SK-N-SH (cell line): ENCODE results near the gene RAB4B. TPM values are rescaled to one million over a fixed set of nuclear protein-coding genes. Genes with fewer than 3 reads are reported as not detected.
A peak's percentile ranks its signal among the peaks of the same experiment; 100 is the strongest.

ENCODE experiments used
- CTCF ChIA-PET: fragments of 300-600, 350-600 bp; formaldehyde crosslinking; extraction: SDS; loops from one replicate; lab custom pipeline; 2021; lab: Yijun Ruan, JAX
- POLR2A ChIA-PET: fragments of 350-600 bp; sonication (Branson Sonifier 250); formaldehyde crosslinking; extraction: SDS; loops from one replicate; lab custom pipeline; 2020; ENCODE audit warnings: antibody characterized with exemption, inconsistent platforms; lab: Yijun Ruan, JAX
- DNase-seq: peaks from one replicate; pipeline ENCODE4 v3.0.0; 2012
- H2AFZ ChIP-seq: fragments of 200-600 bp; sonication (generic); 2 replicates; pipeline ENCODE4 v1.8.1; 2016; ENCODE audit warnings: antibody characterized with exemption, mild to moderate bottlenecking, low read depth
- H3F3A ChIP-seq: fragments of 200-600 bp; sonication (generic); replicated peaks from 2 replicates; pipeline ENCODE3; 2016; ENCODE audit warnings: antibody characterized with exemption, mild to moderate bottlenecking; ENCODE audit not compliant: insufficient read depth
- H3K27ac ChIP-seq, 2 experiments: fragments of 200-500 bp in 1 of 2; fragments of 200-600 bp in 1 of 2; sonication (Bioruptor generic) in 1 of 2; sonication (generic), shearing (Covaris generic) in 1 of 2; 2 replicates each; pipeline versions ENCODE4 v1.5.1 to v1.6.1; 2014 to 2016; ENCODE audit warnings: low read depth in 2 of 2, inconsistent platforms in 1 of 2, low read length in 1 of 2, mild to moderate bottlenecking in 1 of 2, mixed read lengths in 1 of 2
- H3K27me3 ChIP-seq: fragments of 200-600 bp; sonication (generic), shearing (Covaris generic); 2 replicates; pipeline ENCODE4 v1.6.1; 2016; ENCODE audit warnings: mixed run types; ENCODE audit not compliant: insufficient read depth
- H3K36me3 ChIP-seq, 2 experiments: fragments of 200-500 bp in 1 of 2; fragments of 200-600 bp in 1 of 2; sonication (Bioruptor generic) in 1 of 2; sonication (generic) in 1 of 2; replicated peaks in 1 of 2; 2 replicates each; pipeline versions ENCODE3 to v1.5.1; 2014 to 2016; ENCODE audit warnings: low read length in 1 of 2, mild to moderate bottlenecking in 1 of 2; ENCODE audit not compliant: insufficient read depth in 2 of 2, control insufficient read depth in 1 of 2
- H3K4me1 ChIP-seq, 2 experiments: fragments of 200-500 bp in 1 of 2; fragments of 200-600 bp in 1 of 2; sonication (Bioruptor generic) in 1 of 2; sonication (generic), shearing (Covaris generic) in 1 of 2; 2 replicates each; pipeline versions ENCODE4 v1.5.1 to v1.6.1; 2014 to 2016; ENCODE audit warnings: low read depth in 1 of 2, low read length in 1 of 2, mixed run types in 1 of 2; ENCODE audit not compliant: insufficient read depth in 2 of 2, control insufficient read depth in 1 of 2
- H3K4me2 ChIP-seq: fragments of 200-600 bp; sonication (generic), shearing (Covaris generic); 2 replicates; pipeline ENCODE4 v1.6.1; 2017; ENCODE audit warnings: mixed run types
- H3K4me3 ChIP-seq, 2 experiments: fragments of 200-500 bp in 1 of 2; fragments of 200-600 bp in 1 of 2; sonication (Bioruptor generic) in 1 of 2; sonication (generic), shearing (Covaris generic) in 1 of 2; 2 replicates each; pipeline versions ENCODE4 v1.5.1 to v1.8.1; 2014 to 2016; ENCODE audit warnings: low read depth in 2 of 2, inconsistent platforms in 1 of 2, low read length in 1 of 2, mild to moderate bottlenecking in 1 of 2, mixed read lengths in 1 of 2, moderate library complexity in 1 of 2
- H3K79me2 ChIP-seq: fragments of 200-600 bp; sonication (generic); 2 replicates; pipeline ENCODE4 v1.8.1; 2017; ENCODE audit warnings: mild to moderate bottlenecking; ENCODE audit not compliant: insufficient read depth
- H3K9ac ChIP-seq: fragments of 200-600 bp; sonication (generic); 2 replicates; pipeline ENCODE4 v1.6.1; 2017; ENCODE audit warnings: mixed run types
- H3K9me2 ChIP-seq: fragments of 200-600 bp; sonication (generic); 2 replicates; pipeline ENCODE4 v1.6.1; 2017; ENCODE audit warnings: mixed run types
- H3K9me3 ChIP-seq: fragments of 200-600 bp; sonication (generic); 2 replicates; pipeline ENCODE4 v1.6.1; 2017; ENCODE audit warnings: mixed run types, mild to moderate bottlenecking, moderate library complexity
- H4K20me1 ChIP-seq: fragments of 200-600 bp; sonication (generic); 2 replicates; pipeline ENCODE4 v1.6.1; 2017; ENCODE audit warnings: mild to moderate bottlenecking, mixed run types; ENCODE audit not compliant: insufficient read depth
- CHD2 ChIP-seq: fragments of 150-350 bp; IDR thresholded peaks from 2 replicates; pipeline ENCODE4 v1.6.1; 2018; ENCODE audit warnings: low read length; ENCODE audit not compliant: partially characterized antibody
- ELF1 ChIP-seq: IDR thresholded peaks from 2 replicates; pipeline ENCODE4 v1.4.0; 2012
- FOSL2 ChIP-seq: IDR thresholded peaks from 2 replicates; pipeline ENCODE4 v1.4.0; 2012; ENCODE audit warnings: low read depth, mild to moderate bottlenecking, moderate library complexity, borderline replicate concordance
- FOXM1 ChIP-seq: IDR thresholded peaks from 2 replicates; pipeline ENCODE4 v1.4.0; 2012; ENCODE audit warnings: low read depth, mild to moderate bottlenecking
- MEF2A ChIP-seq: IDR thresholded peaks from 2 replicates; pipeline ENCODE4 v1.4.0; 2012; ENCODE audit warnings: low read depth, borderline replicate concordance
- MXI1 ChIP-seq: IDR thresholded peaks from 2 replicates; pipeline ENCODE4 v1.6.1; 2012; ENCODE audit warnings: mild to moderate bottlenecking, low read depth, low read length, improper control_type of control experiment
- RFX5 ChIP-seq: IDR thresholded peaks from 2 replicates; pipeline ENCODE4 v1.6.1; 2012; ENCODE audit warnings: mild to moderate bottlenecking, improper control_type of control experiment, low read length
- RXRA ChIP-seq: IDR thresholded peaks from 2 replicates; pipeline ENCODE4 v1.4.0; 2012; ENCODE audit warnings: low read depth, mild to moderate bottlenecking, borderline replicate concordance
- TEAD4 ChIP-seq: IDR thresholded peaks from 2 replicates; pipeline ENCODE4 v1.4.0; 2012; ENCODE audit warnings: mild to moderate bottlenecking, borderline replicate concordance; ENCODE audit not compliant: insufficient read depth
- YY1 ChIP-seq: IDR thresholded peaks from 2 replicates; pipeline ENCODE4 v1.4.0; 2012; ENCODE audit warnings: low read depth, mild to moderate bottlenecking
- WGBS: methylation state at CpG from one replicate; pipeline ENCODE4 v1.1.6; 2017; ENCODE audit warnings: low lambda C conversion rate; 5-methylcytosine and 5-hydroxymethylcytosine counted together
- polyA plus RNA-seq, 3 experiments: library from polyadenylated mRNA; depleted of rRNA; stranded (reverse); fragments of >200 nt; gene quantifications; 2 replicates each; pipeline ENCODE4 v1.2.3, GENCODE V29; 2012
- TF ChIP-seq, protein P1 (sequence below): fragments of 200-600 bp; sonication (generic); IDR thresholded peaks from 2 replicates; pipeline ENCODE4 v1.6.1; 2017; ENCODE audit warnings: antibody characterized with exemption, mild to moderate bottlenecking, moderate library complexity

RAB4B gene
- polyA plus RNA-seq, 1 of the 3 experiments (the other 2 are of a cell fraction), result 53.2 TPM

DNA sequence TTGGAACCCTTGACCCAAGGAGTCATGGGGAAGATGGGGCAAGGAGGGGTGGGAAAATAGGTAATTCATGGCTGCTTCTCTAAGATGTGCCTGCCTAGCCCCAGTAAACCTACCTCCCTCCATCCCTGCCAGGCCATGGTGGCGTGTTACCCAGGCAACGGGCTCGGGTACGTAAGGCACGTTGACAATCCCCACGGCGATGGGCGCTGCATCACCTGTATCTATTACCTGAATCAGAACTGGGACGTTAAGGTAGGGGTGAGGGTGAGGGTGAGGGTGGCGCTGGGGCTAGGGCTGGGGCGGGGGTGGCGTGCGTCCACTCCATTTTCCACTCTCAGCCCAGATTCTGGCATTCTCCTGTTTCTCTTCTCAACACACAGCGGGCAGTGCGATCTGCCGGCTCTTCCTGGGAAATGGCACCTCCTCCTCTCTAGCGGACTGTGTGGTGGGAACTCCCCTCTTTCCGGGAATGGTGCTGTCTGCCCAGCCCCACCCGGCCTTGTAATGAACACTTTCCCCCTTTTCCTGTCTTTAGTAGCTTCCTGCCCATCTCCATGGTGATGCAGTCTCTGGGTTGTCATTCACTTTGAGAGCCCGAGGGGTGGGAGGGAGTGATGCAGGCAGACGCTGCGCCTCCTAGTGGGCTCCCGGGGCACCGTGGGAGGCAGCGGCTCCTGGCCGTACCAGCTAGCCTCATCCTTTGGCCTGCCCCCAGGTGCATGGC lies 28.5 kb downstream of the RAB4B start (continued):
- TF ChIP-seq ELF1, result no peak
- no peak for TF ChIP-seq RXRA
- TF ChIP-seq FOXM1, result no peak
- TF ChIP-seq, protein P1, sequence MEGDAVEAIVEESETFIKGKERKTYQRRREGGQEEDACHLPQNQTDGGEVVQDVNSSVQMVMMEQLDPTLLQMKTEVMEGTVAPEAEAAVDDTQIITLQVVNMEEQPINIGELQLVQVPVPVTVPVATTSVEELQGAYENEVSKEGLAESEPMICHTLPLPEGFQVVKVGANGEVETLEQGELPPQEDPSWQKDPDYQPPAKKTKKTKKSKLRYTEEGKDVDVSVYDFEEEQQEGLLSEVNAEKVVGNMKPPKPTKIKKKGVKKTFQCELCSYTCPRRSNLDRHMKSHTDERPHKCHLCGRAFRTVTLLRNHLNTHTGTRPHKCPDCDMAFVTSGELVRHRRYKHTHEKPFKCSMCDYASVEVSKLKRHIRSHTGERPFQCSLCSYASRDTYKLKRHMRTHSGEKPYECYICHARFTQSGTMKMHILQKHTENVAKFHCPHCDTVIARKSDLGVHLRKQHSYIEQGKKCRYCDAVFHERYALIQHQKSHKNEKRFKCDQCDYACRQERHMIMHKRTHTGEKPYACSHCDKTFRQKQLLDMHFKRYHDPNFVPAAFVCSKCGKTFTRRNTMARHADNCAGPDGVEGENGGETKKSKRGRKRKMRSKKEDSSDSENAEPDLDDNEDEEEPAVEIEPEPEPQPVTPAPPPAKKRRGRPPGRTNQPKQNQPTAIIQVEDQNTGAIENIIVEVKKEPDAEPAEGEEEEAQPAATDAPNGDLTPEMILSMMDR, result peak; percentile 97
- TF ChIP-seq FOSL2, result no peak
- TF ChIP-seq MXI1, result peak; percentile 86
- no peak for TF ChIP-seq MEF2A
- TF ChIP-seq CHD2, result peak; percentile 40
- TF ChIP-seq TEAD4, result no peak
- no peak for TF ChIP-seq RFX5
- no peak for TF ChIP-seq YY1
- TF ChIP-seq, all 33 proteins: peak for 12

DNA sequence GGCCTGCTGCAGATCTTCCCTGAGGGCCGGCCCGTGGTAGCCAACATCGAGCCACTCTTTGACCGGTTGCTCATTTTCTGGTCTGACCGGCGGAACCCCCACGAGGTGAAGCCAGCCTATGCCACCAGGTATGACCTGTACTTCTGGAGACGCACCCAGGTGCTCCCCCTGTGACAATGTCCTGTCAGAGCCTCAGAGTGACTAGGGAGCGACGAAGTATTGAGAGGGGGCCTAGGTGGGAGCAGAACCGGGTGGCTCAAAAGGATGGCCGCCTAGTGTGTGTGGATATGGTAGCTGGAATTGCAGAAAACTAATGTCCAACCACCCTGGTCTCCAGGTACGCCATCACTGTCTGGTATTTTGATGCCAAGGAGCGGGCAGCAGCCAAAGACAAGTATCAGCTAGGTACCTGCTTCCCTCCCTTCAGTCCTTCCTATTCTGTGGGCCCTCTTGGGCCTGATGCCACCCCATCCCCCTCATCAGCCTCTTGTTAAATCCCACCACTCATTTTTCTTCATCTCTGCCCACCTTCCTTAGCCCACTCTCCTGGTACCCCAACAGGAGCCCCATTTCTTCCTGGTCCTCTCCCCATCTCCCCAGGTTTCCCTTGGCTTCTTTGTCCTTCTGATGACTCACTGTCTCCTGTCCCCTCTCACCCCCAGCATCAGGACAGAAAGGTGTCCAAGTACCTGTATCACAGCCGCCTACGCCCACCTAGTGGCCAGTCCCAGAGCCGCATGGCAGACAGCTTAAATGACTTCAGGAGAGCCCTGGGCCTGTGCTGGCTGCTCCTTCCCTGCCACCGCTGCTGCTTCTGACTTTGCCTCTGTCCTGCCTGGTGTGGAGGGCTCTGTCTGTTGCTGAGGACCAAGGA lies 29.3 kb downstream of the RAB4B start:
- DNase-seq, result no peak
- H4K20me1 ChIP-seq, result peaks cover 74% of the 10 kb centered on the region
- ChIA-PET POLR2A (interaction anchor here (0.7 to 1.4 kb wide), 3 partner anchors 9 to 91 kb away, joined by 3 to 6 read pairs (median 4); partner anchors contain the start of genes COQ8B and EGLN2), CTCF (interaction anchor here (0.6 to 5.4 kb wide), 19 partner anchors 9 to 179 kb away, joined by 3 to 54 read pairs (median 4); partner anchors contain the start of genes ACTMAP, EGLN2, MIA and RAB4B)
- no peaks in the 10 kb centered on the region for H3K9me2 ChIP-seq
- peaks cover 18% of the 10 kb centered on the region for H3F3A ChIP-seq
- H3K79me2 ChIP-seq, result peaks cover 72% of the 10 kb centered on the region
- peak overlapping the region in 1 of 2 experiments; percentile 45; a peak in 1 of 4 replicates for H3K4me3 ChIP-seq
- H3K9me3 ChIP-seq, result no peaks in the 10 kb centered on the region
- H3K27ac ChIP-seq, result peak overlapping the region; percentile 53 to 78; a peak in 2 of 4 replicates
- peaks cover 27 to 45% of the 10 kb centered on the region in 2 experiments for H3K36me3 ChIP-seq
- peak overlapping the region; percentile 75; the same call in 1 of the 2 replicates for H3K4me2 ChIP-seq
- H3K9ac ChIP-seq, result no peak overlapping the region
- no peak overlapping the region for H2AFZ ChIP-seq
- peaks cover 21 to 55% of the 10 kb centered on the region in 2 experiments; a peak in 3 of 4 replicates for H3K4me1 ChIP-seq
- no peak for TF ChIP-seq ELF1
- TF ChIP-seq, protein P1, result peak; percentile 41
- no peaks in the 10 kb centered on the region for H3K27me3 ChIP-seq
- 86% methylated on average over 13 of the region's 18 CpGs for WGBS
